ENCODE measurements around the gene RANBP1.
A peak's percentile ranks its signal among the peaks of the same experiment; 100 is the strongest.

RANBP1 gene

GRCh38 chr22:20083157-20083890 is 32.6 kb upstream of the RANBP1 start:
- H3K4me1 ChIP-seq (ENCODE audit: insufficient read depth, low read length) = peaks cover 56% of the 10 kb centered on the region
- H3K4me3 ChIP-seq (ENCODE audit: low read depth in 1 of 2, low read length in 2 of 2) = peak overlapping the region in 1 of 2 experiments; percentile 36; a peak in 2 of 4 replicates
- H3K9me3 ChIP-seq (ENCODE audit: insufficient read depth, low read length, severe bottlenecking) = no peaks in the 10 kb centered on the region
- H3K4me2 ChIP-seq (ENCODE audit: insufficient read depth, low read length) = peak overlapping the region; percentile 97
- peaks cover 72% of the 10 kb centered on the region for H3K36me3 ChIP-seq (ENCODE audit: insufficient read depth, low read length)
- H2AFZ ChIP-seq (ENCODE audit: low read depth, low read length) = no peak overlapping the region
- ATAC-seq (ENCODE audit: insufficient read depth, low read depth) (no peak), DNase-seq (no peak)
- peak overlapping the region; percentile 35 for H3K9ac ChIP-seq (ENCODE audit: low read depth, low read length)
- TF ChIP-seq, protein P1, sequence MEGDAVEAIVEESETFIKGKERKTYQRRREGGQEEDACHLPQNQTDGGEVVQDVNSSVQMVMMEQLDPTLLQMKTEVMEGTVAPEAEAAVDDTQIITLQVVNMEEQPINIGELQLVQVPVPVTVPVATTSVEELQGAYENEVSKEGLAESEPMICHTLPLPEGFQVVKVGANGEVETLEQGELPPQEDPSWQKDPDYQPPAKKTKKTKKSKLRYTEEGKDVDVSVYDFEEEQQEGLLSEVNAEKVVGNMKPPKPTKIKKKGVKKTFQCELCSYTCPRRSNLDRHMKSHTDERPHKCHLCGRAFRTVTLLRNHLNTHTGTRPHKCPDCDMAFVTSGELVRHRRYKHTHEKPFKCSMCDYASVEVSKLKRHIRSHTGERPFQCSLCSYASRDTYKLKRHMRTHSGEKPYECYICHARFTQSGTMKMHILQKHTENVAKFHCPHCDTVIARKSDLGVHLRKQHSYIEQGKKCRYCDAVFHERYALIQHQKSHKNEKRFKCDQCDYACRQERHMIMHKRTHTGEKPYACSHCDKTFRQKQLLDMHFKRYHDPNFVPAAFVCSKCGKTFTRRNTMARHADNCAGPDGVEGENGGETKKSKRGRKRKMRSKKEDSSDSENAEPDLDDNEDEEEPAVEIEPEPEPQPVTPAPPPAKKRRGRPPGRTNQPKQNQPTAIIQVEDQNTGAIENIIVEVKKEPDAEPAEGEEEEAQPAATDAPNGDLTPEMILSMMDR (IDR thresholded peaks at IDR 0.05; ENCODE audit: borderline replicate concordance, extremely low read depth, low read length, poor library complexity, severe bottlenecking) = no peak
- TF ChIP-seq EZH2 (IDR thresholded peaks at IDR 0.05; ENCODE audit: borderline replicate concordance, low read depth, low read length, severe bottlenecking) = no peak
- no peak overlapping the region for H3K27ac ChIP-seq (ENCODE audit: low read length)
- H3K27me3 ChIP-seq (ENCODE audit: insufficient read depth, low read length, poor library complexity) = no peaks in the 10 kb centered on the region
- H4K20me1 ChIP-seq (ENCODE audit: insufficient read depth, low read length) = peaks cover 73% of the 10 kb centered on the region
- H3K79me2 ChIP-seq (ENCODE audit: insufficient read depth, low read length) = peaks cover 89% of the 10 kb centered on the region

DNA sequence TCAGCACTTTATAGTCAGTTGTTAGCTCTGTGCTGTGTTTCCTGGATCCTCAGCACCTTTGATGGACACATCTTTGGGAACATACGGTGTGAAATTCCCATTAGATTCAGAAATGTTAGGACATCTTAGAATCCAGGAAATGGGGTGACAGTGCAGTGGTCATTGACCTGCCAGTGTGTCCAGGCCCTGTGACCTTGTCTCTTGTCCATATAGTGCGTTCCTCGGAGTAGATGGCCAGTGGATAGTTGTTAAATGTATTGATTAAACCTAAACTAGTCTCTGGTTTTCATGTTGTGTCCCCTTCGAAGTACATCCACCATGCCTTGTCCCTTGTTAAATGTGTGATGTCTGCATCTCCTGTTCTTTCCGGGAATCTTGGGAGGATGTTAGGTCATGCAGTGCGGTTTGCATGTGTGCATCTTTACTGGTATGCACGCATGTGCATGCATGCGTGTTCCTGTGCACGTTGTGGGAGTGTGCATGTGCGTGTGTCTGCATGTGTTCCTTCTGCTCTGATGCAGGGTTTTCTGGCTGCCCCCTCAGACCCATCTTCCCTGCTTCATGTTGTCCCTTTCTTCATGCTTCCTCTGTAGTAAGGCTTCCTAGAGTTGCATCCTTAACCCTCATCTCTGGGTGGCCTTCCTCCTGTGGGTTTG is 31.9 kb upstream of the RANBP1 start:
- H3K4me1 ChIP-seq (ENCODE audit: insufficient read depth, low read length) = peaks cover 52% of the 10 kb centered on the region
- H3K27ac ChIP-seq (ENCODE audit: low read length) = no peak overlapping the region
- H3K79me2 ChIP-seq (ENCODE audit: insufficient read depth, low read length) = peaks cover 96% of the 10 kb centered on the region
- H3K4me3 ChIP-seq (ENCODE audit: low read depth in 1 of 2, low read length in 2 of 2) = peak overlapping the region in 1 of 2 experiments; percentile 36; a peak in 2 of 4 replicates
- peaks cover 79% of the 10 kb centered on the region for H3K36me3 ChIP-seq (ENCODE audit: insufficient read depth, low read length)
- no peaks in the 10 kb centered on the region for H3K27me3 ChIP-seq (ENCODE audit: insufficient read depth, low read length, poor library complexity)
- H4K20me1 ChIP-seq (ENCODE audit: insufficient read depth, low read length) = peaks cover 78% of the 10 kb centered on the region
- DNase-seq (no peak), ATAC-seq (ENCODE audit: insufficient read depth, low read depth) (no peak)
- H3K4me2 ChIP-seq (ENCODE audit: insufficient read depth, low read length) = peak overlapping the region; percentile 97
- peak overlapping the region; percentile 35 for H3K9ac ChIP-seq (ENCODE audit: low read depth, low read length)
- TF ChIP-seq, protein P1 (IDR thresholded peaks at IDR 0.05; ENCODE audit: borderline replicate concordance, extremely low read depth, low read length, poor library complexity, severe bottlenecking) = no peak
- no peak for TF ChIP-seq EZH2 (IDR thresholded peaks at IDR 0.05; ENCODE audit: borderline replicate concordance, low read depth, low read length, severe bottlenecking)
- H2AFZ ChIP-seq (ENCODE audit: low read depth, low read length) = no peak overlapping the region
- no peaks in the 10 kb centered on the region for H3K9me3 ChIP-seq (ENCODE audit: insufficient read depth, low read length, severe bottlenecking)

DNA sequence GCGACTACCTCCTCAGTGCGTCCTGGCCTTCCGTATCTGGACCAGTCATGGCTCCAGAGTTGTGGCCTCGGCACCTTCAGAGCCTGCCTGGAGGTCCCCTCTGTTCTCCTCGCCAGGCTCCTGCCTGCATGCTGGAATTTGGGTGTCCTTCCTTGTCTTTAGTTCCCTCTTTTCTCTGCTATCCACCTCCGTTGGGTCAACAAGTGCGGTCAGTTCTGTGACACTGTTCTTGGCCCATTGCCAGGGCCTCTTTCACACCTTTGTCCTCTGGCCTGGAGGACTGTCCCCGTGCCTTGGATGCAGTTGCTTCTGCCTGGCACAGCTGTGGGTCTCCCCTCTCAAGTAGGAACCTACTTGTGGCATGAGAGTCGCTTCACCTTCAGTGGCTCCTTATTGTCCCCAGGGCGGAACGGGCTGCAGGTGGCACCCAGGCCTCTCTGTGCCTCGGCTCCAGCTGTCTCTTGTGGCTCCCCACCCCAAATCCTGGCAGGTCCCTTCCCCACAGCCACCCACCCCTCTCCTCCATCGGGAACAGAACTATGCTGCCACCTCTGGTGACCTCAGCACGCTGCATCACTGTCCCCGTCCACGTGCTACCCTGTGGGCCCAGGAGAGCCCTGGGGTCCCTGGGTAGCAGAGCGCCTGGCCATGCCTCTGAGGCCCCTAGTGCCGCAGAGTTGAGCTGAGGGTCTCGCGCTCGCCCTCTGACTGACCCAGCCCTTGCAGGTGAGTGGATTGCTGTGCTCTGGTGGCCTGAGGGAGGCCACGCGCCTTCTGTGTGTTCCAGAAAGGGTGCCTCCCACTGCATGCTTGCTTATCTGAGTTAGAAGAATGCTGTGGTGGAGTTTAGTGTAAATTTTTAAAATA is 31.1 kb upstream of the RANBP1 start:
- Histone ChIP-seq H3K4me3 (ENCODE audit: low read depth in 1 of 2, low read length in 2 of 2) (no peak overlapping the region; a peak in 1 of 4 replicates), H4K20me1 (ENCODE audit: insufficient read depth, low read length) (peaks cover 86% of the 10 kb centered on the region), H2AFZ (ENCODE audit: low read depth, low read length) (no peak overlapping the region), H3K27me3 (ENCODE audit: insufficient read depth, low read length, poor library complexity) (no peaks in the 10 kb centered on the region), H3K4me1 (ENCODE audit: insufficient read depth, low read length) (peaks cover 45% of the 10 kb centered on the region), H3K4me2 (ENCODE audit: insufficient read depth, low read length) (peak overlapping the region; percentile 97; the same call in 1 of the 2 replicates), H3K79me2 (ENCODE audit: insufficient read depth, low read length) (peaks cover 99% of the 10 kb centered on the region), H3K9ac (ENCODE audit: low read depth, low read length) (no peak overlapping the region), H3K9me3 (ENCODE audit: insufficient read depth, low read length, severe bottlenecking) (no peaks in the 10 kb centered on the region), H3K36me3 (ENCODE audit: insufficient read depth, low read length) (peaks cover 87% of the 10 kb centered on the region), H3K27ac (ENCODE audit: low read length) (no peak overlapping the region)
- peak; percentile 45 for DNase-seq
- TF ChIP-seq EZH2 (IDR thresholded peaks at IDR 0.05; ENCODE audit: borderline replicate concordance, low read depth, low read length, severe bottlenecking) = no peak
- TF ChIP-seq, protein P1 (IDR thresholded peaks at IDR 0.05; ENCODE audit: borderline replicate concordance, extremely low read depth, low read length, poor library complexity, severe bottlenecking) = peak; percentile 59
- peak; percentile 45; the same call in 2 of the 3 replicates for ATAC-seq (ENCODE audit: insufficient read depth, low read depth)
